Measurements from ENCODE around the gene GIT1. TPM values are rescaled to one million over a fixed set of nuclear protein-coding genes. Genes with fewer than 3 reads are reported as not detected.

The GIT1 gene
- total and polyA plus RNA-seq, 2 donors (not counting 3 experiments of a cell fraction or from before 2014, with no cell fraction given) = 75.5 to 92.5 TPM

DNA sequence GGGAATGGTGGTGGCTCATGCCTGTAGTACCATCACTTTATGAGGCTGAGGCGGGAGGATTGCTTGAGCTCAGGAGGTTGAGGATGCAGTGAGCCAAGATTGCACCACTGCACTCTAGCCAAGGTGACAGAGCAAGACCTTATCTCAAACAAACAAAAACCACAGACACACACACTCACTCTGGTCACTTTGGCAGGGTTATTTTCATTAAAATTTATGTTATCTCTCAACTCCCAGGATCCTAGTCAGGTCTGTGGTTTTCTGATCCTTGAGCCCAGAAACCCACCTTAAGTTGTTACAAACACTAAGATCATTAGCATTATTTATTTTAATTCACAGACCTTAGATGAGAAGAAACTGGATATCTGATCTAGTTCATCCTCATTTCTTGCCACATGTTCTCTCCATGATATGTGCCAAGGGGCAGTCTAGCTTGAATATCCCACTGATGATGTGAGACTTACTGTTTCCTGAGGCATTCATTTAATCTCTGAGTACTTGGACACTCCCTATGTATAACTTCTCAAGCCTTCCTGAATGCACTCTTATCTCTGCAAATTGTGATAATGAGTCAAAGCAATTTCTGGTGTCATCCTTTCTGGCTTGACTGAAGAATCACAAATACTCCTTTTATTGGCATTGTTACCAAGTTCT lies 32.2 kb downstream of the GIT1 start:
- Histone ChIP-seq H3K79me2 (ENCODE audit: control insufficient read depth, insufficient read depth, low read length) (no peaks in the 10 kb centered on the region), H4K20me1 (replicated peaks; ENCODE audit: control insufficient read depth, extremely low read depth, insufficient read depth, low read length) (no peaks in the 10 kb centered on the region), H3K4me3 (replicated peaks in 1 of 3; ENCODE audit: insufficient read depth in 1 of 3, low read depth in 1 of 3, low read length in 3 of 3) (no peak overlapping the region), H3K9ac (replicated peaks; ENCODE audit: extremely low read depth, insufficient read depth, low read length) (no peak overlapping the region), H3K36me3 (ENCODE audit: control insufficient read depth in 2 of 2, extremely low read depth in 1 of 2, insufficient read depth in 2 of 2, low read length in 2 of 2) (no peaks in the 10 kb centered on the region), H3K9me1 (replicated peaks; ENCODE audit: control insufficient read depth, extremely low read depth, insufficient read depth, low read length) (no peaks in the 10 kb centered on the region), H3K9me3 (replicated peaks; ENCODE audit: control insufficient read depth, insufficient read depth, low read length) (no peaks in the 10 kb centered on the region), H3K4me2 (ENCODE audit: insufficient read depth, low read length) (no peak overlapping the region), H3K27me3 (ENCODE audit: control insufficient read depth in 2 of 2, insufficient read depth in 2 of 2, low read length in 2 of 2) (no peaks in the 10 kb centered on the region), H3K27ac (ENCODE audit: insufficient read depth, low read depth, low read length) (no peak overlapping the region), H3K4me1 (ENCODE audit: control insufficient read depth, extremely low read depth, insufficient read depth, low read length) (no peaks in the 10 kb centered on the region), H2AFZ (ENCODE audit: low read depth, low read length) (no peak overlapping the region)
- CTCF ChIA-PET = interaction anchor here (1.4 to 4.1 kb wide), 3 partner anchors 9 to 21 kb away, joined by 3 to 16 read pairs (median 8); partner anchors contain the start of gene ABHD15
- dilution Hi-C loops (cut with MboI; ENCODE audit: extremely low pct_ligation_motif_present, low sequenced_read_pairs) (no loop called here), intact Hi-C loops (cut with micrococcal nuclease) (no loop called here)
- TF ChIP-seq JUN (IDR thresholded peaks at IDR 0.05; ENCODE audit: borderline replicate concordance, insufficient read depth, insufficient read length, low read depth) = no peak
- no peak for TF ChIP-seq POLR2A (IDR thresholded peaks at IDR 0.05; ENCODE audit: low read depth, low read length)
- TF ChIP-seq GATA2 (IDR thresholded peaks at IDR 0.05; ENCODE audit: insufficient read depth, insufficient read length, low read depth, low read length) = peak; percentile 16
- no TSS peak for BruUV-seq (replicated peaks)
- no peak for DNase-seq (ENCODE audit: low read depth, low spot score)
- FAIRE-seq = no peak
- POLR2A ChIA-PET = no interaction called here

- intact Hi-C loops (cut with micrococcal nuclease) = no loop called here
- no peak overlapping the region for H2AFZ ChIP-seq (ENCODE audit: low read depth, low read length)
- no peaks in the 10 kb centered on the region for H3K36me3 ChIP-seq (ENCODE audit: control insufficient read depth in 2 of 2, extremely low read depth in 1 of 2, insufficient read depth in 2 of 2, low read length in 2 of 2)
- H3K79me2 ChIP-seq (ENCODE audit: control insufficient read depth, insufficient read depth, low read length) = no peaks in the 10 kb centered on the region
- POLR2A ChIA-PET = no interaction called here
- H3K27me3 ChIP-seq (ENCODE audit: control insufficient read depth in 2 of 2, insufficient read depth in 2 of 2, low read length in 2 of 2) = no peaks in the 10 kb centered on the region
- dilution Hi-C loops (cut with MboI; ENCODE audit: extremely low pct_ligation_motif_present, low sequenced_read_pairs) = no loop called here
- peaks cover 2% of the 10 kb centered on the region for H4K20me1 ChIP-seq (replicated peaks; ENCODE audit: control insufficient read depth, extremely low read depth, insufficient read depth, low read length)
- no peaks in the 10 kb centered on the region for H3K4me1 ChIP-seq (ENCODE audit: control insufficient read depth, extremely low read depth, insufficient read depth, low read length)
- no peak overlapping the region for H3K4me2 ChIP-seq (ENCODE audit: insufficient read depth, low read length)
- CTCF ChIA-PET = interaction anchor here (0.9 to 4.1 kb wide), 3 partner anchors 10 to 19 kb away, joined by 3 to 16 read pairs (median 8); partner anchors contain the start of gene ABHD15
- no peak for DNase-seq (ENCODE audit: low read depth, low spot score)
- no peak for FAIRE-seq
- H3K9me3 ChIP-seq (replicated peaks; ENCODE audit: control insufficient read depth, insufficient read depth, low read length) = no peaks in the 10 kb centered on the region
- H3K4me3 ChIP-seq (replicated peaks in 1 of 3; ENCODE audit: insufficient read depth in 1 of 3, low read depth in 1 of 3, low read length in 3 of 3) = no peak overlapping the region
- no peaks in the 10 kb centered on the region for H3K9me1 ChIP-seq (replicated peaks; ENCODE audit: control insufficient read depth, extremely low read depth, insufficient read depth, low read length)
- no TSS peak for BruUV-seq (replicated peaks)
- no peak overlapping the region for H3K9ac ChIP-seq (replicated peaks; ENCODE audit: extremely low read depth, insufficient read depth, low read length)
- H3K27ac ChIP-seq (ENCODE audit: insufficient read depth, low read depth, low read length) = no peak overlapping the region
- TF ChIP-seq POLR2A (IDR thresholded peaks at IDR 0.05; ENCODE audit: low read depth, low read length) = no peak
These were observed 33.6 kb downstream of the GIT1 start for GRCh38 chr17:29555840-29556239.
